ENCODE measurements around the gene PEX14.

DNA sequence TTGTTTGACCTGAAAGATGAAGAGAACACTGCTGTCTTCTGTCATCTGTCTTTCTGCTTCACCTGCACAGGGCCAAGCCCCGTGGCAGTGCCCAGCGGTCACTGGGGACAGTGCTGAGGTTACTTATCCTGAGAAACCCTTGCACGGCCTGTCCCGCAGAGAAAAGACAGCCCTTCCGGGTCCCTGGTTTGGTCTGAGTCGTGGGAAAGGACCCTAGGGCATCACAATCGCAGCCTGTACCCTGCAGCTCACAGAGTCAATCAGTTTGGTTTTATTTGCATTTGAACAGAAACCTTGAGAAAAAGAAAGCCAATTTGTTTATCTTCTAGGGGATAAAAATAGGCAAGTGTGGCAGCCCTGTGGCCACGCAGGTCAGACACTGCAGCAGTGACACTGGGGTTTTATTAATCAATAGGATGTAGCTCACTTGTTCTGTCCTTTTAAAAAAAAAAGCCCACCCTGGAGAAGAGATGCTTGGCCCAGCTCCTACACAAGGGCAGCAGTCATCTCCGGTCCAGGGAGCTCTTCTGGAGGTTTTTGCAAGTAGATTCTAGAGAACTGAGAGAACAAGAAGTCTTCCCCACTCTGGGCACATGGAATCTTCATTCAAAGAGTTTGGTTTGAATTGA is 120.0 kb downstream of the PEX14 start:
- TF ChIP-seq, protein P1, sequence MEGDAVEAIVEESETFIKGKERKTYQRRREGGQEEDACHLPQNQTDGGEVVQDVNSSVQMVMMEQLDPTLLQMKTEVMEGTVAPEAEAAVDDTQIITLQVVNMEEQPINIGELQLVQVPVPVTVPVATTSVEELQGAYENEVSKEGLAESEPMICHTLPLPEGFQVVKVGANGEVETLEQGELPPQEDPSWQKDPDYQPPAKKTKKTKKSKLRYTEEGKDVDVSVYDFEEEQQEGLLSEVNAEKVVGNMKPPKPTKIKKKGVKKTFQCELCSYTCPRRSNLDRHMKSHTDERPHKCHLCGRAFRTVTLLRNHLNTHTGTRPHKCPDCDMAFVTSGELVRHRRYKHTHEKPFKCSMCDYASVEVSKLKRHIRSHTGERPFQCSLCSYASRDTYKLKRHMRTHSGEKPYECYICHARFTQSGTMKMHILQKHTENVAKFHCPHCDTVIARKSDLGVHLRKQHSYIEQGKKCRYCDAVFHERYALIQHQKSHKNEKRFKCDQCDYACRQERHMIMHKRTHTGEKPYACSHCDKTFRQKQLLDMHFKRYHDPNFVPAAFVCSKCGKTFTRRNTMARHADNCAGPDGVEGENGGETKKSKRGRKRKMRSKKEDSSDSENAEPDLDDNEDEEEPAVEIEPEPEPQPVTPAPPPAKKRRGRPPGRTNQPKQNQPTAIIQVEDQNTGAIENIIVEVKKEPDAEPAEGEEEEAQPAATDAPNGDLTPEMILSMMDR (conservative IDR thresholded peaks at IDR 0.05 in 1 of 2, IDR thresholded peaks at IDR 0.05 in 1 of 2; ENCODE audit: extremely low read depth in 1 of 2, insufficient read depth in 1 of 2, low read depth in 1 of 2, low read length in 2 of 2) = no peak
- TF ChIP-seq EZH2 (IDR thresholded peaks at IDR 0.05; ENCODE audit: borderline replicate concordance, low read length) = no peak
